Measurements from ENCODE around the gene OR3A3.
"Not testable (repeated sequence)": the region's sequence is repeated elsewhere in the genome, so short reads cannot be mapped to it uniquely, and the experiment has no call there.

The OR3A3 gene
- 0 reads per million in 2 donors for total RNA-seq

GRCh38 chr17:3411070-3411469, at the start of gene OR3A3:
TSS of gene OR3A3 (plus strand) at chr17:3411370.
- no peak for DNase-seq

- not testable (repeated sequence) for DNase-seq
Observed at GRCh38 chr17:3371167-3371566, 40.0 kb upstream of the OR3A3 start.

- DNase-seq, result no peak
Observed at GRCh38 chr17:3378321-3378720, 32.8 kb upstream of the OR3A3 start.

- no peak for DNase-seq
Observed at GRCh38 chr17:3381957-3382356, 29.2 kb upstream of the OR3A3 start.

GRCh38 chr17:3385869-3386816, 25.0 kb upstream of the OR3A3 start, which contains the start of gene OR3A2:
TSS of gene OR3A2 (minus strand) at chr17:3386308.
- DNase-seq, result no peak

GRCh38 chr17:3389791-3390190, 21.4 kb upstream of the OR3A3 start:
- no peak for DNase-seq

- DNase-seq, result not testable (repeated sequence)
Observed at GRCh38 chr17:3397801-3398200, 13.4 kb upstream of the OR3A3 start.

- DNase-seq, result no peak
Observed at GRCh38 chr17:3398310-3398709, 12.9 kb upstream of the OR3A3 start, which contains the start of gene OR1E1. TSS of gene OR1E1 (minus strand) at chr17:3398410. CDS start at chr17:3398410, 0 bp downstream.

- no peak for DNase-seq
Observed at GRCh38 chr17:3400055-3400454, 11.1 kb upstream of the OR3A3 start.

- DNase-seq, result no peak
Observed at GRCh38 chr17:3401786-3402185, 9.4 kb upstream of the OR3A3 start.

GRCh38 chr17:3403856-3404255, 7.3 kb upstream of the OR3A3 start:
- DNase-seq, result not testable (repeated sequence)

GRCh38 chr17:3412216-3412615, 1.0 kb downstream of the OR3A3 start:
- not testable (repeated sequence) for DNase-seq

- DNase-seq, result no peak
Observed at GRCh38 chr17:3415610-3416009, 4.4 kb downstream of the OR3A3 start.

GRCh38 chr17:3418222-3418621, 7.1 kb downstream of the OR3A3 start:
- DNase-seq, result no peak

GRCh38 chr17:3433215-3433614, 22.0 kb downstream of the OR3A3 start:
- not testable (repeated sequence) for DNase-seq

- DNase-seq, result no peak
Observed at GRCh38 chr17:3433741-3434140, 22.6 kb downstream of the OR3A3 start, which contains the start of gene OR1E2. TSS of gene OR1E2 (minus strand) at chr17:3433841. CDS start at chr17:3433841, 0 bp downstream.

- no peak for DNase-seq
Observed at GRCh38 chr17:3438368-3438767, 27.2 kb downstream of the OR3A3 start.

- no peak for DNase-seq
Observed at GRCh38 chr17:3440451-3440850, 29.3 kb downstream of the OR3A3 start.

GRCh38 chr17:3447625-3448024, 36.5 kb downstream of the OR3A3 start:
- DNase-seq, result no peak

- DNase-seq, result no peak
Observed at GRCh38 chr17:3448059-3448665, 37.0 kb downstream of the OR3A3 start.

GRCh38 chr17:3466355-3466754, 55.2 kb downstream of the OR3A3 start:
- DNase-seq, result not testable (repeated sequence)

GRCh38 chr17:3469529-3469928, 58.4 kb downstream of the OR3A3 start:
- no peak for DNase-seq

- no peak for DNase-seq
Observed at GRCh38 chr17:3471599-3471998, 60.4 kb downstream of the OR3A3 start, which contains the start of gene SPATA22. TSS of gene SPATA22 (minus strand) at chr17:3471819. CDS start at chr17:3469325, 2,494 bp downstream.

- no peak for DNase-seq
Observed at GRCh38 chr17:3472137-3472536, 61.0 kb downstream of the OR3A3 start.
